Measurements from ENCODE around the gene CDH18.

Gene CDH18

DNA sequence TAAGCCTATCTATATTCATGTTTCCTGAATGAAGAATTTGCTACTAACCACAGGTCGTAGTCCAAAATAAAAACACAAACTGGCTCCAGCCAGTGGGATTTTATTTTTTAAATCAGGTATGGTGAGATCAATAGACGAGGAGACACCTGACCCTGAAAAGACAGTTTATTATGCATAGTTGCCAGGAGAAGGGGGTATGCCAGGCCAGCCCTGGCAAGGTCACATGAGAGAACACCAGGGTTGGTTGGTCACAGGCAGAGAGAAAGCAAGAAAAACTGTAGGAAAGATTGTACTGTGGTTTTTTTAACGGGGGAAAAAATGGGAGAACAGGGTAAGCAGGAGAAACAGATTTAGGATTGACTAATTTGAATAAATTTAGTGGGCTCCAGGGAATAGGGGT, 125.3 kb downstream of the CDH18 start:
- TF ChIP-seq POLR2AphosphoS5 (IDR thresholded peaks at IDR 0.05; ENCODE audit: low read depth, low read length) (no peak), TAF1 (IDR thresholded peaks at IDR 0.05; ENCODE audit: borderline replicate concordance, insufficient read depth, low read length) (no peak), SIN3A (IDR thresholded peaks at IDR 0.05; ENCODE audit: borderline replicate concordance, insufficient read depth, low read length) (no peak)

DNA sequence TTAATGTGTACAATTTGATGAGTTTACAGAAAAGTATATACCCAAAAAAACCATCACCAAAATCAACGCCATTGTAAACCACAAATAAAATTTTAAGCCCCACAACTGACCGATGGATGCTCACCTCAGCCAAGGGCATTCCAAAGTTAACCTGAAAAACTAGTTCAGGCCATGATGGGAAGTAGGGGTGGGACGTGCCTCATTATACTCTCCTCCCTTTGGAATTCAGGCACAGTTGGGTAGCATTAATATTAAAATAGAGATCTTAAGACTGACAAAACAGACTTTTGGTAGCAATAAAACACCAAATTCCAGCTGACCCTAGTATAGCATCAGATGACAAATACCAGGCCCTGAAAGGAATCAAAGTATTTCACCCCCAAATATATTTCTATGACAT, 129.0 kb downstream of the CDH18 start:
- no peak for TF ChIP-seq FOXP2 (optimal IDR thresholded peaks at IDR 0.05; ENCODE audit: borderline replicate concordance, extremely low read depth, extremely low read length, insufficient read depth)
- TF ChIP-seq, protein P1, sequence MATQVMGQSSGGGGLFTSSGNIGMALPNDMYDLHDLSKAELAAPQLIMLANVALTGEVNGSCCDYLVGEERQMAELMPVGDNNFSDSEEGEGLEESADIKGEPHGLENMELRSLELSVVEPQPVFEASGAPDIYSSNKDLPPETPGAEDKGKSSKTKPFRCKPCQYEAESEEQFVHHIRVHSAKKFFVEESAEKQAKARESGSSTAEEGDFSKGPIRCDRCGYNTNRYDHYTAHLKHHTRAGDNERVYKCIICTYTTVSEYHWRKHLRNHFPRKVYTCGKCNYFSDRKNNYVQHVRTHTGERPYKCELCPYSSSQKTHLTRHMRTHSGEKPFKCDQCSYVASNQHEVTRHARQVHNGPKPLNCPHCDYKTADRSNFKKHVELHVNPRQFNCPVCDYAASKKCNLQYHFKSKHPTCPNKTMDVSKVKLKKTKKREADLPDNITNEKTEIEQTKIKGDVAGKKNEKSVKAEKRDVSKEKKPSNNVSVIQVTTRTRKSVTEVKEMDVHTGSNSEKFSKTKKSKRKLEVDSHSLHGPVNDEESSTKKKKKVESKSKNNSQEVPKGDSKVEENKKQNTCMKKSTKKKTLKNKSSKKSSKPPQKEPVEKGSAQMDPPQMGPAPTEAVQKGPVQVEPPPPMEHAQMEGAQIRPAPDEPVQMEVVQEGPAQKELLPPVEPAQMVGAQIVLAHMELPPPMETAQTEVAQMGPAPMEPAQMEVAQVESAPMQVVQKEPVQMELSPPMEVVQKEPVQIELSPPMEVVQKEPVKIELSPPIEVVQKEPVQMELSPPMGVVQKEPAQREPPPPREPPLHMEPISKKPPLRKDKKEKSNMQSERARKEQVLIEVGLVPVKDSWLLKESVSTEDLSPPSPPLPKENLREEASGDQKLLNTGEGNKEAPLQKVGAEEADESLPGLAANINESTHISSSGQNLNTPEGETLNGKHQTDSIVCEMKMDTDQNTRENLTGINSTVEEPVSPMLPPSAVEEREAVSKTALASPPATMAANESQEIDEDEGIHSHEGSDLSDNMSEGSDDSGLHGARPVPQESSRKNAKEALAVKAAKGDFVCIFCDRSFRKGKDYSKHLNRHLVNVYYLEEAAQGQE (IDR thresholded peaks at IDR 0.05; ENCODE audit: insufficient read depth in 1 of 2, low read depth in 2 of 2, low read length in 2 of 2), result no peak
- TF ChIP-seq SIN3A (IDR thresholded peaks at IDR 0.05; ENCODE audit: borderline replicate concordance, insufficient read depth, low read length), result no peak
- no peak for TF ChIP-seq POLR2AphosphoS5 (IDR thresholded peaks at IDR 0.05; ENCODE audit: low read depth, low read length)
- no peak for TF ChIP-seq TAF1 (IDR thresholded peaks at IDR 0.05; ENCODE audit: borderline replicate concordance, insufficient read depth, low read length)

DNA sequence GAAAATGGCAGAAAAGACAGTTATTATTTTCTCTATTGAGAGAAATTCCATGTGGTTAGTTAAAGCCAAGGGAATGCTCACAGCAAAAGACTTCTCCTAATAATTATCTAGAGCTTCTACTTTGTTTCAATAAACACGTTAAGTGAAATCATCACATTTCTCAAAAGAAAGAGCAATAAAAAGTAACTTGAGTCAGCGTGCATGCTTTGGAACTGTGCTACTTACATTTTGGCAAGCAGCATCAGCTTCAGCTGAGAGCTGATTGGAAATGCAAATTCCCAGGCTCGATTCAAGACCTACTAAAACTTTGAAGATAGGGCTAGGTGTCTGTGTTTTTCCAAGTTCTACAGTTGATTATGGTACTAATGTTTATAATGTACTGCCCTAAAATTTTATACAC, 132.1 kb downstream of the CDH18 start:
- TF ChIP-seq FOXP2 (optimal IDR thresholded peaks at IDR 0.05; ENCODE audit: borderline replicate concordance, extremely low read depth, extremely low read length, insufficient read depth) (no peak), TAF1 (IDR thresholded peaks at IDR 0.05; ENCODE audit: borderline replicate concordance, insufficient read depth, low read length) (no peak), POLR2AphosphoS5 (IDR thresholded peaks at IDR 0.05; ENCODE audit: low read depth, low read length) (no peak), SIN3A (IDR thresholded peaks at IDR 0.05; ENCODE audit: borderline replicate concordance, insufficient read depth, low read length) (no peak)
- TF ChIP-seq, protein P1 (IDR thresholded peaks at IDR 0.05; ENCODE audit: insufficient read depth in 1 of 2, low read depth in 2 of 2, low read length in 2 of 2), result no peak

DNA sequence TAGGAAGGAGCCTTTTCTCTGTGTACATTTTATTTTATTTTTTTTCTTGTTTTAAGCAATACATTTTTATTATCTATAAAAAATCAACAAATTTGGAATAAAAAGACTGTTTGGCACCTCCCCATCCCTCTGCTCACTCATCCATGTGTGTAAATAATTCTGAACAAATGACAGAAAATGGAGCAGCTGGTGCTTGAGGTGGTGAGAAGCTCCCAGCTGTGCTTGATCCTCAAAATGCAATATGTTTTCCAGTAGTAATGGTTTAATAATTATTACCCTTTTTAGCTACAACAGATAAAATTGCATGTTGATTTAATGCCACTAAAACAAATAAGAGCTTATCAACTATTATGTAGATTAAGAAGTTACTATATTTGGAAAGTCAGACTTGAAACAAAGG, 132.5 kb downstream of the CDH18 start:
- no peak for TF ChIP-seq POLR2AphosphoS5 (IDR thresholded peaks at IDR 0.05; ENCODE audit: low read depth, low read length)
- TF ChIP-seq SIN3A (IDR thresholded peaks at IDR 0.05; ENCODE audit: borderline replicate concordance, insufficient read depth, low read length), result no peak
- no peak for TF ChIP-seq FOXP2 (optimal IDR thresholded peaks at IDR 0.05; ENCODE audit: borderline replicate concordance, extremely low read depth, extremely low read length, insufficient read depth)
- TF ChIP-seq TAF1 (IDR thresholded peaks at IDR 0.05; ENCODE audit: borderline replicate concordance, insufficient read depth, low read length), result no peak
- TF ChIP-seq, protein P1 (IDR thresholded peaks at IDR 0.05; ENCODE audit: insufficient read depth in 1 of 2, low read depth in 2 of 2, low read length in 2 of 2), result no peak

DNA sequence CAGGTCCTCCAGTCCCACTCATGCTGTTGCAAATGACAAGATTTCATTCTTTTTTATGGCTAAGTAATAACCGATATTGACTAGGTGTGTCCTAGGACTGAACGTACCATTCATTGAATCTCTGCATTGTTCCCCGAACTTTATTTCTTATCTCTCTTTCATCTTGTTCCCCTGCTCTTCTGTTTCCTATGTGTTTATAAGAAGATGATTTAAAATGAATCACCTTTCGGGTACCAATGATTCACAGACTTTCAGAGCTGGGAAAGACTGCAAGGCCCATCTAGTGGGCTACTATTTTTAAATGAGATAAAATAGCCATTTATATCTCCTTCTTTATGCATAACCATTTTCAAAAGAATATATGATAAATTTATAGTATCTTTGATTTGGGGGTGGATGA, 133.0 kb downstream of the CDH18 start:
- TF ChIP-seq POLR2AphosphoS5 (IDR thresholded peaks at IDR 0.05; ENCODE audit: low read depth, low read length) (no peak), FOXP2 (optimal IDR thresholded peaks at IDR 0.05; ENCODE audit: borderline replicate concordance, extremely low read depth, extremely low read length, insufficient read depth) (no peak), TAF1 (IDR thresholded peaks at IDR 0.05; ENCODE audit: borderline replicate concordance, insufficient read depth, low read length) (no peak), SIN3A (IDR thresholded peaks at IDR 0.05; ENCODE audit: borderline replicate concordance, insufficient read depth, low read length) (no peak)
- TF ChIP-seq, protein P1 (IDR thresholded peaks at IDR 0.05; ENCODE audit: insufficient read depth in 1 of 2, low read depth in 2 of 2, low read length in 2 of 2), result no peak
